Amygdala (tissue), 56 donors: ENCODE results near the gene SOST.
A peak's percentile ranks its signal among the peaks of the same experiment; 100 is the strongest.
"Not testable (repeated sequence)": the region's sequence is repeated elsewhere in the genome, so short reads cannot be mapped to it uniquely, and the experiment has no call there.

Experiments
- DNase-seq, 56 donors: peaks; one replicate each; lab custom pipeline; 2025; lab: John Stamatoyannopoulos, UW

Gene SOST

DNA sequence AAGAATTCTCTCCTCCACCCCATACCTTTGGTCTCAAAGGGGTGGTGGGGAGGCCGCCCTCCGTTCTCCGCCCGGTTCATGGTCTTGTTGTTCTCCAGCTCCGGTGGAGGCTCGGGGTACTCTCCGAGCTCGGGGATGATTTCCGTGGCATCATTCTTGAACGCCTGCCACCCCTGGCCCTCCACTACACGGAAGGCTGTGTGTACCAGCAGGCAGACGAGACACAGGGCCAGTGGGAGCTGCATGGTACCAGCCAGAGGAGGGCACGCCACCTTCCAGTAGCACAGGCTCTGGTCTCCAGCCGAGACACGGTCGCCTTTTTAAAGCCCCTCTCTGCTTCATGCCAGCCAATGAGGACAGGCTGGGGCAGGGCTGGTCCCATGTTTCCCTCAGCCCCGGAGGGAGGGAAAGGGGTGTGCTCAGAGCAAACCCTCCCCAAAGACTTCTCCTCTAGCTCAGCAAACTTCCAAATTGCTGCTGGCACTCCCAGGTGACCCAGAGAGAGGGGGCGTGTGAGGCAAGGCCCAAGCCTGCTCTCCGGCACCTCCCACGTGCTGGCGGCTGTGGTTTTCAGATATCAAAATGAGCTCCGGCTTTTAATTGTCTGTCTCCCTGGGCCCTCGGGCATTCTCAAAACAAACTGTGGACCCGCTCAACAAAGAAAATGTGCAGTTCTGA lies at the start of gene SOST:
Gene SOST, minus strand, starts transcription at position 295 of the 678 bp plus-strand sequence. Its CDS starts 50 bp downstream, at position 245.
- DNase-seq, result no peak

- DNase-seq, result no peak
Measured at GRCh38 chr17:43808076-43808475, 49.5 kb upstream of the SOST start.

DNA sequence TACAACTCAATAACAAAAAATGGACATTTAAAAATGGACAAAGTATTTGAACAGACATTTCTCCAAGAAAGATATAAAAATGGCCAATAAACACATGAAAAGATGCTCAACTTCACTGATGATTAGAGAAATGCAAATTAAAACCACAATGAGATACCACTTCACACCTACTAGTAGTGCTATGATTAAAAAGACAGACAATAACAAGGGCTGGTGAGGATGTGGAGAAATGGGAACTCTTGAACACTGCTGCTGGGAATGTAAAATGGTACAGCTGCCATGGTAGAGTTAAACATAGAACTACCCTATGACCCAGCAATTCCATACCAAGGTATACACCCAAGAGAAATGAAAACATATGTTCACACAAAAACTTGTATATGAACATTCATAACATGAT lies 46.5 kb upstream of the SOST start:
- no peak for DNase-seq

- DNase-seq, result no peak
Measured at GRCh38 chr17:43803758-43804157, 45.2 kb upstream of the SOST start.

- DNase-seq, result no peak
Measured at GRCh38 chr17:43801844-43802243, 43.3 kb upstream of the SOST start.

- peak in 7 of 56 donors; percentile 10 to 31 (median 20) for DNase-seq
Measured at GRCh38 chr17:43800736-43801135, 42.1 kb upstream of the SOST start.

DNA sequence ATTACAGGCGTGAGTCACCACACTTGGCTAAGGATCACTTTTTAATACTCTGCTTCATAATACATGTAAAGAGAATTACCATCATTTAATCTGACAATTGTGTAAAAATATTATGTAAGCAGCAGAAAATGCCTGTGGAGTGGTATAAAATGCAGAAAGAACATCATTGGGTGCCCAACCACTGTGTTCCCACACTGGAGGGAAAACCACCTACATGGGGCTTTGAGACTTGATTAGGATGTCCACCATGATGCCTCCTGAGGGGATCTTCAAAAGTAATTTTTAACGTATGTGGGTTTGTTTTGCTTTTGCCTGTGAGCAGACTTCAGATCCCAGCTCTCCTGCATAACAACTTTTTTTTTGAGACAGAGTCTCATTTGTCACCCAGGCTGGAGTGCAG lies 40.5 kb upstream of the SOST start:
- no peak for DNase-seq

DNA sequence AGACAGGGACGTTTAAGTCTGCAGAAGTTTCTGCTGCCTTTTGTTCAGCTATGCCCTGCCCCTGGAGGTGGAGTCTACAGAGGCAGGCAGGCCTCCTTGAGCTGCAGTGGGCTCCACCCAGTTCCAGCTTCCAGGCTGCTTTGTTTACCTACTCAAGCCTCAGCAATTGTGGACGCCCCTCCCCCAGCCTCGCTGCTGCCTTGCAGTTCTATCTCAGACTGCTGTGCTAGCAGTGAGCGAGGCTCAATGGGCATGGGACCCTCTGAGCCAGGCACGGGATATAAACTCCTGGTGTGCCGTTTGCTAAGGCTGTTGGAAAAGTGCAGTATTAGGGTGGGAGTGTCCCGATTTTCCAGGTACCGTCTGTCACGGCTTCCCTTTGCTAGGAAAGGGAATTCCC lies 39.4 kb upstream of the SOST start:
- not testable (repeated sequence) for DNase-seq

DNA sequence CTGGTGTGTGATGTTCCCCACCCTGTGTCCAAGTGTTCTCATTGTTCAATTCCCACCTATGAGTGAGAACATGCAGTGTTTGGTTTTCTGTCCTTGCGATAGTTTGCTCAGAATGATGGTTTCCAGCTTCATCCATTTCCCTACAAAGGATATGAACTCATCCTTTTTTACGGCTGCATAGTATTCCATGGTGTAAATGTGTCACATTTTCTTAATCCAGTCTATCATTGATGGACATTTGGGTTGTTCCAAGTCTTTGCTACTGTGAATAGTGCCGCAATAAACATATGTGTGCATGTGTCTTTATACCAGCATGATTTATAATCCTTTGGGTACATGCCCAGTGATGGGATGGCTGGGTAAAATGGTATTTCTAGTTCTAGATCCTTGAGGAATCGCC lies 34.1 kb upstream of the SOST start:
- DNase-seq, result not testable (repeated sequence)

- peak in 2 of 56 donors; percentile 18 to 25 for DNase-seq
Measured at GRCh38 chr17:43791589-43791988, 33.0 kb upstream of the SOST start.

DNA sequence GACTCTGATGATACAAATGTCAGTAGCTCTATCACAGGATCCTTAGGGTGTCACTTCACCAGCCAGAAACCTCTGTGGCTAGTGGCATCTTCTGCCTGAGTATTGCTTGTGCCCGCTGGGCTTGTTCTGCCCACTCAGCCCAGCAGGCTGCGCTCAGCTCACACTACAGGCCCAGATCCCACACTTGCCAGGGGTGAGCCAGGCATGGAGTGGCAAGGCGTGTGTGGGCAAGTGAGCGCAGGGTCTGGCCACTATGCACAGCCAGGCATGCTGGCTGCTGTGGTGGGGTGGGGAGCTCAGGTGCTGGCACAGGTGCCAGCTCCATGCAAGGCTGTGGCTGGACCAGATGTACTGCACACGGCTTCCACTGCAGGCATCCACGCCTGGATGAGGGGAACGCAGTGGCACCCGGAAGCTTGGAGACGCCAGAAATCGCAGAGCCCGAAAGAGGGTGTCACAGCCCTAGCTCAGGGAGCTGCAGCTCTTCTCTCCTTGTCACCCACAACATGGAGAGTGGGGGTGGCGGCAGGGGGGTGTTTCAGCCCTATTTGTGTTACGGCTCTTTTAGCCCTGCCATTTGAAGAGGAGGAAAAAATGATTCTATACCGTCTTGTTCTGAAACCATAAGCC lies 31.8 kb upstream of the SOST start:
- peak in 6 of 56 donors; percentile 3 to 41 (median 16) for DNase-seq

DNA sequence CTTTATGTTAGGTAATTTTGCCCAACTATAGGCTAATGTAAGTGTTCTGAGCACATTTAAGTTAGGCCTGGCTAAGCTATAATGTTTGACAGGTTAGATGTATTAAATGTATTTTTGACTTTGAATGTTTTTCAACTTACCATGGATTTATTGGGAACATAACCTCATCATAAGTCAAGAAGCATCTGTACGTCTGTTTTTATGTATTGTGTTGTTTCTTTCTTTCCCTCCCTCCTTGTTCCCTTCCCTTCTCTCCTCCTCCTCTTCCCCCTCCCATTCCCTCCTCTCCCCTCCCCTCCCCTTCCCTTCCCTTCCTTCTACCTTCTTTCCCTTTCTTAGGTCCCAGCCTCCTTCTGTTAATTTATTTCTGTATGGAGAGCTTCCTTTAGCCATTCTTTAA lies 30.9 kb upstream of the SOST start:
- DNase-seq, result no peak

DNA sequence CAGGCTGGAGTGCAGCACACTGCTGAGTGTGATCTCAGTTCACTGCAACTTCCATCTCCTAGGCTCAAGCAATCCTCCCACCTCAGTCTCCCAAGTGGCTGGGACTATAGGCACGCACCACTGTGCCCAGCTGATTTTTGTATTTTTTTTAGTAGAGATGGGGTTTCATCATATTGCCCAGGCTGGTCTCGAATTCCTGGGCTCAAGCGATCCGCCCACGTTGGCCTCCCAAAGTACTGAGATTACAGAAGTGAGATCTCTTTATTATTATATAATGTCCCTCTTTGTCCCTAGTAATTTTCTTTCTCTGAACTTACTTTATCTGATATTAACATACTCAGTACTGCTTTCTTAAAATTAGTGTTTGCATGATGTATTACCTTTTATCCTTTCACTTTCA lies 29.9 kb upstream of the SOST start:
- DNase-seq, result no peak

DNA sequence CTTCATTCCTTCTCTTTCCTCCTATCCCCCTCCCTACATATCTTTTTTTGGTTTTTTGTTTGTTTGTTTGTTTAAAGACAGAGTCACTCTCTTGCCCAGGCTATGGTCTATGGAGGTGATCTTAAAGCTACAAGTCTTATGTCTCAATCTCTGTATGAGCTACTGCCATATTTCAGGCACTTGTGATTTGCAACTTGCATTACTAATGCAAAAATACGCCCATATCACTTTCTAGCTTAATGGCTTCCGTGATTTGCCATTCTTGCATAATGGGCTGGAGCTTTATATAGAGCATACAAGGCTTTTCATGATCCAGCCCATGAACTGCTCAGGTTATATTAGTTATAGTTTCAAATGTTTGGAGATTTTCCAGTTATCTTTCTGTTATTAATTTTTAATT lies 29.1 kb upstream of the SOST start:
- DNase-seq, result no peak

DNA sequence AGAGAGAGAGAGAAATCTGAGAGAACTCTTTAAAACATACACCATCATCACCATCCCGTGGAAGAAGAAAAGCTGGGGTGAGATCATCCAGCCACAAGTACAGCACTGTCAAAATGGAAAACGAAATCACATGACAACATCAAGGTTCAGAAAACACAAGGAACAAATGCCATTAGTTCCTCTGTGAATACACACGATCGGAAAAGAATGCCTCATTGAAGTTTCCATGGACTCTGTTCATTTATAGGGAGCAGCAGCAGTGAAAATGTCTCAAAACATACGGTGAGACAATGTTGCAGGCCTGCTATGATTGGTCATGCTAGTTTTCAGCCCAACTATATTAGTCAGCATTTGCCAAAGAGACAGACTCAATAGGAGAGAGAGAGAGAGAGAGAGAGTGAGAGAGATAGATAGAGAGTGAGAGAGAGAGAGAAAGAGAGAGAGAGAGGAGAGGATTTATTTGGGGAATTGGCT lies 26.1 kb upstream of the SOST start:
- DNase-seq, result peak in 5 of 56 donors; percentile 22 to 42 (median 34)

DNA sequence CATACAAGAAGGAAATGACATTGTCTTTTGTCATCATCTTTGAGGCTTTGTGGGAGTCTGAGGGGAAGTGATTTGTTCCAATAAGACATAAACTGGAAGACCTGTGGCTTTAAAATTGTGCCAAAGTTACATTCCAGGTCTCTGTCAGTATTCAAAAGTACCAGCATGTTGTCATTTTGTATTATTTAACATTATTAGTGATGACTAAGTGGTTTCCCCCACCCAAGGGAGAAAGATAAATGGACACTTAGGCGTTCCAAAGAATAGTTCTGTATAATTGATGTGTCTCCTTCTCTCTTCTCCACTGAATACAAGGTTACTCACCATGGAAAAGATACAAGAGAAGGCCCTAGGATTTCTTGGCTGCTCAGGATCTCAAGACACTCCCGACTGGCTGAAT lies 25.5 kb upstream of the SOST start:
- DNase-seq, result no peak

GRCh38 chr17:43782913-43783680 lies 24.5 kb upstream of the SOST start:
- no peak for DNase-seq

DNA sequence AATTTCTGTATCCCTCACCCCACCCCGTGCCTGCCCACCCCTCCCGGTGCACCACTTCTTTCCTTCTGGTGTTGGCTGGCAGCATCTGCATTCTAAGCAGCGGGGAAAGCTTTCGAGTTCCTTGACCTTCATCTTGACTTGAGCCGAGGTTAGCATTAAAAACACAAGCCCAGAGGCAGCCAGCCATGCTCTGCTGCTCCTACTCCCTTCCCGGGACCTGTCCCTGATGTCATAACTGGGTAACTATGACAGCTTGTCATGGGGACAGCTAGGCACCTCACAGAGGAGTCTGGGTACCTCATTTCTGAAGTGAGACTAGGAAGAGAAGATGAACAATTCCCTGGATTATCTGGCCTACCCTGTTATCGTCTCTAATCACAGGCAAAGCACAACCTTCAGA lies 21.5 kb upstream of the SOST start, which contains the start of gene CFAP97D1:
Gene CFAP97D1, plus strand, starts transcription at position 301 of the 400 bp plus-strand sequence. Its CDS starts 28 bp downstream, at position 329.
- no peak for DNase-seq

DNA sequence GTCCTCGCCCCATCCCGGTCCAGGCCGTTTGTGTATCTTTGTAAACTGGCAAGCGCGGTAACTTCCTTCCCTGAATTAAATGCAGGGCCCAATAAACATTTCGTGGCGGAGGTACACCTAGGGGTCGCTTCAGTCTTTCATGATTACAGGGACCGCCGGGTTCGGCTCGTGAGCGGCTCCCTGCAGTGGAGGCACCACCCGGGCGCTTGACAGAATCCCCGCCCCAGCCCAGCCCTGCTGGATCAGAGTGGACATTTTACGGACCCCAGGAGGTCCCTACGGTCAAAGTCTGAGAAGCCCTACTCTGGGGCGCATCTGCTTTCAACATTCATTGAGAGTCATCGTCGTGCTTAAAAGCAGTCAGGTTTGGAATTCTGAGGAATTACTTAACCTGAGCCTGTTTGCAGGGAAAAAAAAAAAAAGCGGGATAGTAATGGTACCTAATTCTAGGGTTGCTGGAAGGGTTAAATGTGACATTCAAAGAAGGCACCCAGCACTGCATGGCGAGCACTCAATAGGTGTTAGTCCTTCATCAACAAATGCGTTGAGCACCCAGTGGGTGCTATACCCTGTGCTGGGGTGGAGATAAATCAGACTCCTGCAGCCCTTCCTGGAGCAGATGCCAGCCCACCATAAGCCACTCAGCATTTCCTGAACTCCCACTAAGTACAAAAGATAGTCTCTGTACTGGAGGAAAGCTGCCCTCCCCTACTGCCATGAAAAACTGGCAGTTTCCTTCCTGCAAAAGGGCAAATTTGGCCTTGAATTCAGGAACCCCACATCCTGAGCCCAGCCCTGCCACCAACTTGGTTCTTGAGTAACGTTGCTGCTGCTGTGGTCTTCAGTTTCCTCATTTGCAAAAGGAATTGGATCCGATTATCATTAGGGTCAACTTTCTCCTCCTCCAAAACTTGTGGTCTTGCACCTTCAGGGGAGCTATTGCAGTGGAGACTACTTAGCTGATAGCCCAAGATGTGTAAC lies 20.8 kb upstream of the SOST start:
- peak in 8 of 56 donors; percentile 26 to 83 (median 64) for DNase-seq
